Stimulated activated CD8-positive, alpha-beta memory T cell treated with anti-CD3 and anti-CD28 coated beads, Interleukin-12 subunit alpha, Interleukin-12 subunit beta, amount 100 ng/mL, for 24 hours (primary cell): ENCODE measurements around the gene IKZF3.
"Not testable (repeated sequence)": the region's sequence is repeated elsewhere in the genome, so short reads cannot be mapped to it uniquely, and the experiment has no call there.

ENCODE experiments used
- DNase-seq: peaks from one replicate; pipeline ENCODE4 v3.0.0-alpha.2; 2020; ENCODE audit errors: extremely low read depth

Gene IKZF3

GRCh38 chr17:39716073-39716818 lies 147.9 kb downstream of the IKZF3 start:
- DNase-seq, result no peak

DNA sequence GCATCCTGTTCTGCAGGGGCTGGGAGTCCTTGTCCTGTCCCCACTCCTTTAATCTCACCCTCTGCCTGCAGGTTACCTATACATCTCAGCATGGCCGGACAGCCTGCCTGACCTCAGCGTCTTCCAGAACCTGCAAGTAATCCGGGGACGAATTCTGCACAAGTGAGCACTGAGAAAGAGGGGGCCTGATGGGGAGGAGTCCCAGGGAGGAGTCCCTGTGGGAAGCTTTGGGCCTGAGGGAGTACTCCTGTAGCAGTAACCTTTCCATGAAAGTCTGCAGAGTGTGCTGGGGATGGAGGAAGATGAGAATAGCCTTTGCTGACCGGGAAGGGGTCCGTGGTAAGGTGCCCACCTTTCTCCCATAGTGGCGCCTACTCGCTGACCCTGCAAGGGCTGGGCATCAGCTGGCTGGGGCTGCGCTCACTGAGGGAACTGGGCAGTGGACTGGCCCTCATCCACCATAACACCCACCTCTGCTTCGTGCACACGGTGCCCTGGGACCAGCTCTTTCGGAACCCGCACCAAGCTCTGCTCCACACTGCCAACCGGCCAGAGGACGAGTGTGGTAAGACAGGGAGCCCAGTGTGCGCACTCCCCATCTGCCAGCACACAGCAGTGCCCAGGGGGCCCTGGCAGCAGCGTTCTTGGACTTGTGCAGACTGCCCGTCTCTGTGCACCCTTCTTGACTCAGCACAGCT lies 148.6 kb downstream of the IKZF3 start:
- DNase-seq, result no peak

GRCh38 chr17:39714234-39714633 lies 149.9 kb downstream of the IKZF3 start:
- no peak for DNase-seq

- no peak for DNase-seq
These were observed 152.3 kb downstream of the IKZF3 start for GRCh38 chr17:39711851-39712250.

GRCh38 chr17:39711071-39711470 lies 153.0 kb downstream of the IKZF3 start:
- not testable (repeated sequence) for DNase-seq

GRCh38 chr17:39709998-39710964 lies 153.8 kb downstream of the IKZF3 start:
- DNase-seq, result no peak

- no peak for DNase-seq
These were observed 154.7 kb downstream of the IKZF3 start for GRCh38 chr17:39709319-39709997.
